Testis (tissue), 3 donors: Measurements from ENCODE around the gene STXBP6. TPM values are rescaled to one million over a fixed set of nuclear protein-coding genes. Genes with fewer than 3 reads are reported as not detected.

ENCODE experiments used
- DNase-seq: peaks from one replicate; pipeline ENCODE4 v3.0.0-alpha.2; 2019
- H3K27ac ChIP-seq, 2 donors: fragments of 200-600 bp; sonication (generic); one replicate each; pipeline ENCODE4 v1.5.1; 2019
- H3K27me3 ChIP-seq: fragments of 200-600 bp; sonication (generic); one replicate; pipeline ENCODE4 v1.5.1; 2019
- H3K36me3 ChIP-seq: fragments of 200-600 bp; sonication (generic); one replicate; pipeline ENCODE4 v1.5.1; 2017; ENCODE audit warnings: low read depth; ENCODE audit errors: missing control alignments
- H3K4me1 ChIP-seq: fragments of 200-600 bp; sonication (generic); one replicate; pipeline ENCODE4 v1.5.1; 2019
- H3K4me3 ChIP-seq, 2 donors: fragments of 200-600 bp; sonication (generic); one replicate each; pipeline ENCODE4 v1.5.1; 2017 to 2019
- H3K9me3 ChIP-seq: fragments of 200-600 bp; sonication (generic); one replicate; pipeline ENCODE4 v1.5.1; 2017
- CTCF ChIP-seq, 3 experiments: fragments of 450-650 bp in 2 of 3; fragments of 200-600 bp in 1 of 3; sonication (generic) in 1 of 3; IDR thresholded peaks; one replicate each; pipeline ENCODE4 v1.5.1; 2016 to 2019; ENCODE audit warnings: antibody characterized with exemption in 3 of 3, mild to moderate bottlenecking in 2 of 3, moderate library complexity in 1 of 3
- POLR2A ChIP-seq: fragments of 450-650 bp; IDR thresholded peaks from one replicate; pipeline ENCODE4 v1.6.1; 2017; ENCODE audit warnings: antibody characterized with exemption, mild to moderate bottlenecking, moderate library complexity
- WGBS, 2 donors: methylation state at CpG; one replicate each; pipeline ENCODE4 v1.1.5; 2018; 5-methylcytosine and 5-hydroxymethylcytosine counted together
- intact Hi-C: fragments of 100-400 bp; cut with DNase I; formaldehyde crosslinking; loops from one replicate; pipeline ENCODE4 v1.15.1; 2023; ENCODE audit warnings: low total_unique reads
- polyA plus RNA-seq: library from polyadenylated mRNA; stranded (reverse); fragments of 350-450 nt; fragmentation: Illumina TruSeq; extraction: RNeasy Lipid Tissue Mini Kit (QIAGEN cat#74804); gene quantifications from one replicate; pipeline ENCODE4 v1.2.3, GENCODE V29; 2014; ENCODE audit warnings: low read depth, low replicate concordance; ENCODE audit not compliant: insufficient read depth
- total RNA-seq, 2 donors: library from RNA; depleted of rRNA; stranded (reverse); fragments of >200 nt; gene quantifications; one replicate each; pipeline ENCODE4 v1.2.3, GENCODE V29; 2016

The STXBP6 gene
- total and polyA plus RNA-seq, 3 donors from 2014 or later: 4.7 to 11.3 (median 8.6) TPM

- Histone ChIP-seq H3K36me3 (no peaks in the 10 kb centered on the region), H3K4me1 (no peaks in the 10 kb centered on the region), H3K27me3 (no peaks in the 10 kb centered on the region), H3K9me3 (no peaks in the 10 kb centered on the region), H3K27ac (no peak overlapping the region), H3K4me3 (no peak overlapping the region)
- DNase-seq: no peak
- intact Hi-C loops: no loop called here
- TF ChIP-seq CTCF (IDR thresholded peaks at IDR 0.05) (no peak), POLR2A (no peak)
- WGBS, 2 donors: 57 to 58% methylated on average over 5 of the region's 5 CpGs
Observed at GRCh38 chr14:24894583-24895242, 155.2 kb downstream of the STXBP6 start.

- DNase-seq: no peak
- intact Hi-C loops: no loop called here
- Histone ChIP-seq H3K4me1 (no peaks in the 10 kb centered on the region), H3K27me3 (no peaks in the 10 kb centered on the region), H3K4me3 (no peak overlapping the region), H3K9me3 (no peaks in the 10 kb centered on the region), H3K27ac (no peak overlapping the region), H3K36me3 (no peaks in the 10 kb centered on the region)
- TF ChIP-seq POLR2A: no peak
- no peak for TF ChIP-seq CTCF (IDR thresholded peaks at IDR 0.05)
- WGBS, 2 donors: 62 to 67% methylated on average over 6 of the region's 6 CpGs
Observed at GRCh38 chr14:24892497-24893051, 157.4 kb downstream of the STXBP6 start.

- no peaks in the 10 kb centered on the region for H3K27me3 ChIP-seq
- DNase-seq: no peak
- intact Hi-C loops: no loop called here
- H3K4me3 ChIP-seq: no peak overlapping the region
- no peaks in the 10 kb centered on the region for H3K36me3 ChIP-seq
- H3K27ac ChIP-seq: no peak overlapping the region
- TF ChIP-seq CTCF (IDR thresholded peaks at IDR 0.05) (no peak), POLR2A (no peak)
- 86 to 93% methylated on average over 1 of the region's 1 CpG for WGBS, 2 donors
- no peaks in the 10 kb centered on the region for H3K4me1 ChIP-seq
- no peaks in the 10 kb centered on the region for H3K9me3 ChIP-seq
Observed at GRCh38 chr14:24891987-24892496, 157.9 kb downstream of the STXBP6 start.

- no peaks in the 10 kb centered on the region for H3K9me3 ChIP-seq
- H3K36me3 ChIP-seq: no peaks in the 10 kb centered on the region
- H3K4me3 ChIP-seq: no peak overlapping the region
- no peak overlapping the region for H3K27ac ChIP-seq
- H3K27me3 ChIP-seq: no peaks in the 10 kb centered on the region
- H3K4me1 ChIP-seq: no peaks in the 10 kb centered on the region
- DNase-seq: no peak
- intact Hi-C loops: no loop called here
- TF ChIP-seq POLR2A: no peak
- TF ChIP-seq CTCF (IDR thresholded peaks at IDR 0.05): no peak
Observed at GRCh38 chr14:24890716-24891115, 159.2 kb downstream of the STXBP6 start.

- H3K27me3 ChIP-seq: no peaks in the 10 kb centered on the region
- H3K4me1 ChIP-seq: no peaks in the 10 kb centered on the region
- no peaks in the 10 kb centered on the region for H3K9me3 ChIP-seq
- no peak for DNase-seq
- no peak overlapping the region for H3K4me3 ChIP-seq
- no peaks in the 10 kb centered on the region for H3K36me3 ChIP-seq
- no peak overlapping the region for H3K27ac ChIP-seq
- intact Hi-C loops: no loop called here
- TF ChIP-seq CTCF (IDR thresholded peaks at IDR 0.05): no peak
- no peak for TF ChIP-seq POLR2A
Observed at GRCh38 chr14:24889843-24890242, 160.1 kb downstream of the STXBP6 start.
